MM.1S (cell line): ENCODE measurements around the gene SERPINA3.

ENCODE experiments used
- DNase-seq: peaks from one replicate; pipeline ENCODE4 v3.0.0-alpha.2; 2015
- H2AFZ ChIP-seq: fragments of 300-600 bp; sonication (generic); 2 replicates; pipeline ENCODE4 v1.6.0; 2016; ENCODE audit warnings: antibody characterized with exemption, low read length
- H3F3A ChIP-seq: fragments of 300-600 bp; sonication (generic); 2 replicates; pipeline ENCODE4 v1.6.1; 2016; ENCODE audit warnings: mild to moderate bottlenecking, antibody characterized with exemption, low read length, moderate library complexity, mixed read lengths; ENCODE audit not compliant: insufficient read depth
- H3K27ac ChIP-seq: fragments of 300-600 bp; sonication (generic); 2 replicates; pipeline ENCODE4 v1.5.1; 2016; ENCODE audit warnings: mild to moderate bottlenecking, low read length
- H3K27me3 ChIP-seq: fragments of 300-600 bp; sonication (generic); replicated peaks from 2 replicates; pipeline ENCODE4 v1.6.0; 2016; ENCODE audit warnings: low read length; ENCODE audit not compliant: insufficient read depth
- H3K36me3 ChIP-seq: fragments of 300-600 bp; sonication (generic); replicated peaks from 2 replicates; pipeline ENCODE4 v1.6.1; 2016; ENCODE audit warnings: mild to moderate bottlenecking, low read length, mixed read lengths; ENCODE audit not compliant: insufficient read depth
- H3K4me1 ChIP-seq: fragments of 300-600 bp; sonication (generic); 2 replicates; pipeline ENCODE4 v1.6.1; 2016; ENCODE audit warnings: low read length, mixed read lengths
- H3K4me2 ChIP-seq: fragments of 300-600 bp; sonication (generic); 2 replicates; pipeline ENCODE4 v1.6.0; 2016; ENCODE audit warnings: low read depth, low read length
- H3K4me3 ChIP-seq: fragments of 300-600 bp; sonication (generic); 2 replicates; pipeline ENCODE4 v1.5.1; 2016; ENCODE audit warnings: low read length, mixed read lengths
- H3K79me2 ChIP-seq: fragments of 300-600 bp; sonication (generic); 2 replicates; pipeline ENCODE4 v1.6.1; 2016; ENCODE audit warnings: mixed run types, low read length, mixed read lengths
- H3K9ac ChIP-seq: fragments of 300-600 bp; sonication (generic); 2 replicates; pipeline ENCODE4 v1.6.1; 2016; ENCODE audit warnings: low read length, mixed read lengths
- H3K9me2 ChIP-seq: fragments of 300-600 bp; sonication (generic); replicated peaks from 2 replicates; pipeline ENCODE4 v1.6.1; 2016; ENCODE audit warnings: mild to moderate bottlenecking, low read length, mixed read lengths; ENCODE audit not compliant: insufficient read depth
- H3K9me3 ChIP-seq: fragments of 300-600 bp; sonication (generic); replicated peaks from 2 replicates; pipeline ENCODE4 v1.6.1; 2016; ENCODE audit warnings: mild to moderate bottlenecking, low read length, mixed read lengths; ENCODE audit not compliant: insufficient read depth
- H4K20me1 ChIP-seq: fragments of 300-600 bp; sonication (generic); 2 replicates; pipeline ENCODE4 v1.6.1; 2016; ENCODE audit warnings: mild to moderate bottlenecking, low read length, moderate library complexity, mixed read lengths; ENCODE audit not compliant: insufficient read depth
- CTCF ChIP-seq: fragments of 300-600 bp; sonication (generic); IDR thresholded peaks from 2 replicates; pipeline ENCODE4 v1.5.1; 2016; ENCODE audit warnings: antibody characterized with exemption, low read length, mixed read lengths
- EZH2 ChIP-seq: fragments of 300-600 bp; sonication (generic); optimal IDR thresholded peaks from 2 replicates; pipeline ENCODE3; 2017; ENCODE audit warnings: low read depth, mild to moderate bottlenecking, antibody characterized with exemption, low read length, mixed read lengths
- EZH2phosphoT487 ChIP-seq: fragments of 300-600 bp; sonication (generic); IDR thresholded peaks from 2 replicates; pipeline ENCODE4 v1.6.1; 2018; ENCODE audit warnings: antibody characterized with exemption, low read length

Gene SERPINA3

DNA sequence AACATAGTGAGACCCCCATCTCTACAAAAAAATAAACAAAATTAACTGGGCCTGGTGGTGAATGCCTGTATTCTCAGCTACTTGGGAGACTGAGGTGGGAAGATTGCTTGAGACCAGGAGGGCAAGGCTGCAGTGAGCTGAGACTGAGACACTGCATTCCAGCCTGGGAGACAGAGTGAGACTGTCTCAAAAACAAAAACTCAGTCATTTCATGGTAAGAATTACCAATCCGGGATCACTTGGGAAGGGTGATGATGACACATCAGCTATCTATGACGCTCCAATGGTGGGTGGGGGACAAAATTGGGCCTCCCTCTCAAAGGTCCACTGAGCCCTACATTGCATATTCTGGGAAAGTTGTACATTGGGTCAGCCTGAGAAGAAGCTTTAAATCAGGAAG lies 47.7 kb downstream of the SERPINA3 start:
- Histone ChIP-seq H3K9me3 (no peaks in the 10 kb centered on the region), H3K4me2 (no peak overlapping the region), H3K27ac (no peak overlapping the region), H3K9ac (no peak overlapping the region), H3K4me3 (no peak overlapping the region), H3K36me3 (no peaks in the 10 kb centered on the region), H3K9me2 (no peaks in the 10 kb centered on the region), H4K20me1 (no peaks in the 10 kb centered on the region), H3K4me1 (no peaks in the 10 kb centered on the region), H3F3A (no peaks in the 10 kb centered on the region), H2AFZ (no peak overlapping the region), H3K79me2 (no peaks in the 10 kb centered on the region), H3K27me3 (no peaks in the 10 kb centered on the region)
- TF ChIP-seq CTCF (no peak), EZH2 (no peak), EZH2phosphoT487 (no peak)
- DNase-seq, result no peak

GRCh38 chr14:94660306-94660946 lies 48.2 kb downstream of the SERPINA3 start:
- Histone ChIP-seq H3K79me2 (no peaks in the 10 kb centered on the region), H3K27ac (no peak overlapping the region), H2AFZ (no peak overlapping the region), H3K9me2 (no peaks in the 10 kb centered on the region), H3K36me3 (no peaks in the 10 kb centered on the region), H3K4me3 (no peak overlapping the region), H3K9me3 (no peaks in the 10 kb centered on the region), H4K20me1 (no peaks in the 10 kb centered on the region), H3K27me3 (no peaks in the 10 kb centered on the region), H3K4me2 (no peak overlapping the region), H3F3A (no peaks in the 10 kb centered on the region), H3K9ac (no peak overlapping the region), H3K4me1 (no peaks in the 10 kb centered on the region)
- no peak for DNase-seq
- TF ChIP-seq EZH2phosphoT487, result no peak
- no peak for TF ChIP-seq CTCF
- TF ChIP-seq EZH2, result no peak

GRCh38 chr14:94663538-94663937 lies 51.3 kb downstream of the SERPINA3 start:
- H3K4me1 ChIP-seq, result no peaks in the 10 kb centered on the region

More at GRCh38 chr14:94663538-94663937, 51.3 kb downstream of the SERPINA3 start:
- no peaks in the 10 kb centered on the region for H3K9me2 ChIP-seq
- no peaks in the 10 kb centered on the region for H3K79me2 ChIP-seq
- no peak overlapping the region for H2AFZ ChIP-seq
- no peaks in the 10 kb centered on the region for H4K20me1 ChIP-seq
- H3K4me2 ChIP-seq, result no peak overlapping the region
- H3K27ac ChIP-seq, result no peak overlapping the region
- DNase-seq, result no peak
- no peaks in the 10 kb centered on the region for H3K27me3 ChIP-seq
- H3K4me3 ChIP-seq, result no peak overlapping the region
- no peaks in the 10 kb centered on the region for H3K36me3 ChIP-seq
- H3K9me3 ChIP-seq, result no peaks in the 10 kb centered on the region
- TF ChIP-seq EZH2phosphoT487, result no peak
- TF ChIP-seq EZH2, result no peak
- TF ChIP-seq CTCF, result no peak
- no peak overlapping the region for H3K9ac ChIP-seq
- no peaks in the 10 kb centered on the region for H3F3A ChIP-seq
